WTC11 (cell line): ENCODE data around the gene PPP1R18. TPM values are rescaled to one million over a fixed set of nuclear protein-coding genes. Genes with fewer than 3 reads are reported as not detected.

ENCODE experiments used
- ATAC-seq: fragments of 200-7000 bp; cut with Tn5 transposase; 2 replicates; pipeline ENCODE4 v1.10.0; 2021; ENCODE audit warnings: mild to moderate bottlenecking, moderate library complexity
- CTCF ChIA-PET: fragments of 300-600 bp; sonication (Branson Sonifier 250); formaldehyde crosslinking; loops from one replicate; lab custom pipeline; 2021; ENCODE audit warnings: antibody characterized with exemption; lab: Charles Lee
- POLR2A ChIA-PET: fragments of 350-600 bp; sonication (Branson Sonifier 250); formaldehyde crosslinking; loops from one replicate; lab custom pipeline; 2021; ENCODE audit warnings: antibody characterized with exemption; lab: Charles Lee
- DNase-seq: peaks from one replicate; pipeline ENCODE4 v3.0.0; 2021; ENCODE audit warnings: low spot score
- H3K27ac Mint-ChIP-seq: 2 replicates; pipeline ENCODE4 v1.8.0; 2021; ENCODE audit warnings: mixed read lengths
- H3K27me3 Mint-ChIP-seq: 2 replicates; pipeline ENCODE4 v1.8.0; 2021; ENCODE audit warnings: low read depth, mild to moderate bottlenecking, moderate library complexity, mixed read lengths
- H3K36me3 Mint-ChIP-seq: 2 replicates; pipeline ENCODE4 v1.8.0; 2021; ENCODE audit warnings: mixed read lengths
- H3K4me1 Mint-ChIP-seq: 2 replicates; pipeline ENCODE4 v1.8.0; 2022; ENCODE audit warnings: mixed read lengths
- H3K4me3 Mint-ChIP-seq: 2 replicates; pipeline ENCODE4 v1.8.0; 2021; ENCODE audit warnings: mild to moderate bottlenecking, moderate library complexity, mixed read lengths
- H3K9me3 Mint-ChIP-seq: 2 replicates; pipeline ENCODE4 v1.8.0; 2021; ENCODE audit warnings: mixed read lengths
- ARID4B ChIP-seq: sonication (generic); formaldehyde crosslinking; IDR thresholded peaks from 2 replicates; pipeline ENCODE4 v1.8.0; 2023; ENCODE audit warnings: missing genetic modification reagents, mild to moderate bottlenecking, borderline replicate concordance
- CREB1 ChIP-seq: sonication (generic); formaldehyde crosslinking; IDR thresholded peaks from 2 replicates; pipeline ENCODE4 v1.8.0; 2023; ENCODE audit warnings: mild to moderate bottlenecking, missing genetic modification reagents
- E2F1 ChIP-seq: sonication (generic); formaldehyde crosslinking; IDR thresholded peaks from 2 replicates; pipeline ENCODE4 v1.8.0; 2022; ENCODE audit warnings: mild to moderate bottlenecking, missing genetic modification reagents
- ELF4 ChIP-seq: sonication (generic); formaldehyde crosslinking; IDR thresholded peaks from 2 replicates; pipeline ENCODE4 v1.8.1; 2022; ENCODE audit warnings: low read depth, mild to moderate bottlenecking, moderate library complexity, missing genetic modification reagents
- ESRRA ChIP-seq: sonication (generic); formaldehyde crosslinking; IDR thresholded peaks from 2 replicates; pipeline ENCODE4 v1.8.1; 2022; ENCODE audit warnings: mild to moderate bottlenecking, missing genetic modification reagents, borderline replicate concordance
- HMGXB4 ChIP-seq: sonication (generic); formaldehyde crosslinking; IDR thresholded peaks from 2 replicates; pipeline ENCODE4 v1.8.1; 2023; ENCODE audit warnings: mild to moderate bottlenecking, moderate library complexity, missing genetic modification reagents
- IRF1 ChIP-seq: sonication (generic); formaldehyde crosslinking; IDR thresholded peaks from 2 replicates; pipeline ENCODE4 v1.8.0; 2023; ENCODE audit warnings: missing genetic modification reagents
- IRF2 ChIP-seq: sonication (generic); formaldehyde crosslinking; IDR thresholded peaks from 2 replicates; pipeline ENCODE4 v1.8.0; 2022; ENCODE audit warnings: low read depth, missing genetic modification reagents, borderline replicate concordance
- JUN ChIP-seq: sonication (generic); formaldehyde crosslinking; IDR thresholded peaks from 2 replicates; pipeline ENCODE4 v1.8.0; 2023; ENCODE audit warnings: mild to moderate bottlenecking, missing genetic modification reagents
- MYBL2 ChIP-seq: sonication (generic); formaldehyde crosslinking; IDR thresholded peaks from 2 replicates; pipeline ENCODE4 v1.8.1; 2023; ENCODE audit warnings: mild to moderate bottlenecking, moderate library complexity, missing genetic modification reagents
- NFE2L1 ChIP-seq: sonication (generic); formaldehyde crosslinking; IDR thresholded peaks from 2 replicates; pipeline ENCODE4 v1.8.1; 2023; ENCODE audit warnings: missing genetic modification reagents
- ZNF219 ChIP-seq: sonication (generic); formaldehyde crosslinking; IDR thresholded peaks from 2 replicates; pipeline ENCODE4 v1.8.0; 2023; ENCODE audit warnings: missing genetic modification reagents, mild to moderate bottlenecking, borderline replicate concordance
- ZNF425 ChIP-seq: fragments of 250-450 bp; sonication (Bioruptor Pico); conservative IDR thresholded peaks from 2 replicates; pipeline ENCODE4 v1.9.0; 2021; ENCODE audit warnings: mild to moderate bottlenecking
- ZSCAN18 ChIP-seq: fragments of 250-450 bp; sonication (Bioruptor Pico); IDR thresholded peaks from 2 replicates; pipeline ENCODE4 v2.1.2; 2022; ENCODE audit warnings: mild to moderate bottlenecking, moderate library complexity
- total RNA-seq: library from RNA; stranded (reverse); gene quantifications from 3 replicates; pipeline ENCODE4 v1.2.3, GENCODE V29; 2021

PPP1R18 gene
- total RNA-seq, 1 experiment from 2014 or later: 36.5 TPM

- no peak for DNase-seq
- CTCF ChIA-PET: interaction anchor here (1.5 kb wide), 1 partner anchor 57 kb away, joined by 6 read pairs; no protein-coding TSS in a partner anchor
- Mint-ChIP-seq H3K27ac (no peak overlapping the region), H3K4me3 (no peak overlapping the region), H3K9me3 (no peaks in the 10 kb centered on the region), H3K36me3 (peaks cover 60% of the 10 kb centered on the region), H3K27me3 (no peaks in the 10 kb centered on the region), H3K4me1 (peaks cover 6% of the 10 kb centered on the region; the same call in 1 of the 2 replicates)
- POLR2A ChIA-PET: no interaction called here
- ATAC-seq: no peak
- TF ChIP-seq ARID4B (CRISPR knock-in tag): no peak
Measured at GRCh38 chr6:30735668-30736314, 49.3 kb upstream of the PPP1R18 start.

- ATAC-seq: no peak
- ChIA-PET CTCF (interaction anchor here (0.5 to 3.5 kb wide), 5 partner anchors 11 to 355 kb away, joined by 3 to 131 read pairs (median 16); no protein-coding TSS in a partner anchor), POLR2A (interaction anchor here (0.6 kb wide), 1 partner anchor 133 kb away, joined by 5 read pairs; no protein-coding TSS in a partner anchor)
- peaks cover 47% of the 10 kb centered on the region for H3K36me3 Mint-ChIP-seq
- TF ChIP-seq ZNF425 (CRISPR knock-in tag) (no peak), ESRRA (CRISPR knock-in tag) (no peak), JUN (no peak), ZSCAN18 (no peak), HMGXB4 (no peak), CREB1 (CRISPR knock-in tag) (no peak), MYBL2 (CRISPR knock-in tag) (no peak), ZNF219 (CRISPR knock-in tag) (no peak), E2F1 (CRISPR knock-in tag) (no peak), IRF1 (CRISPR knock-in tag) (no peak), IRF2 (no peak), ELF4 (CRISPR knock-in tag) (no peak), NFE2L1 (CRISPR knock-in tag) (no peak)
- H3K4me1 Mint-ChIP-seq: peaks cover 3% of the 10 kb centered on the region; the same call in 1 of the 2 replicates
- H3K27me3 Mint-ChIP-seq: no peaks in the 10 kb centered on the region
- no peak overlapping the region for H3K27ac Mint-ChIP-seq
- no peaks in the 10 kb centered on the region for H3K9me3 Mint-ChIP-seq
- H3K4me3 Mint-ChIP-seq: no peak overlapping the region
- DNase-seq: no peak
Measured at GRCh38 chr6:30732237-30732943, 45.9 kb upstream of the PPP1R18 start.
